ENCODE data around the gene RGS13. TPM values are rescaled to one million over a fixed set of nuclear protein-coding genes. Genes with fewer than 3 reads are reported as not detected.

Gene RGS13
- total and polyA plus RNA-seq, 2 experiments from 2014 or later, result not detected

GRCh38 chr1:192632188-192632587 lies 3.8 kb upstream of the RGS13 start:
- TF ChIP-seq JUNB (IDR thresholded peaks at IDR 0.05; ENCODE audit: unreplicated experiment), result no peak
- no peak for TF ChIP-seq ZNF331 (CRISPR knock-in tag; IDR thresholded peaks at IDR 0.05; ENCODE audit: low read depth)
- TF ChIP-seq, protein P1, sequence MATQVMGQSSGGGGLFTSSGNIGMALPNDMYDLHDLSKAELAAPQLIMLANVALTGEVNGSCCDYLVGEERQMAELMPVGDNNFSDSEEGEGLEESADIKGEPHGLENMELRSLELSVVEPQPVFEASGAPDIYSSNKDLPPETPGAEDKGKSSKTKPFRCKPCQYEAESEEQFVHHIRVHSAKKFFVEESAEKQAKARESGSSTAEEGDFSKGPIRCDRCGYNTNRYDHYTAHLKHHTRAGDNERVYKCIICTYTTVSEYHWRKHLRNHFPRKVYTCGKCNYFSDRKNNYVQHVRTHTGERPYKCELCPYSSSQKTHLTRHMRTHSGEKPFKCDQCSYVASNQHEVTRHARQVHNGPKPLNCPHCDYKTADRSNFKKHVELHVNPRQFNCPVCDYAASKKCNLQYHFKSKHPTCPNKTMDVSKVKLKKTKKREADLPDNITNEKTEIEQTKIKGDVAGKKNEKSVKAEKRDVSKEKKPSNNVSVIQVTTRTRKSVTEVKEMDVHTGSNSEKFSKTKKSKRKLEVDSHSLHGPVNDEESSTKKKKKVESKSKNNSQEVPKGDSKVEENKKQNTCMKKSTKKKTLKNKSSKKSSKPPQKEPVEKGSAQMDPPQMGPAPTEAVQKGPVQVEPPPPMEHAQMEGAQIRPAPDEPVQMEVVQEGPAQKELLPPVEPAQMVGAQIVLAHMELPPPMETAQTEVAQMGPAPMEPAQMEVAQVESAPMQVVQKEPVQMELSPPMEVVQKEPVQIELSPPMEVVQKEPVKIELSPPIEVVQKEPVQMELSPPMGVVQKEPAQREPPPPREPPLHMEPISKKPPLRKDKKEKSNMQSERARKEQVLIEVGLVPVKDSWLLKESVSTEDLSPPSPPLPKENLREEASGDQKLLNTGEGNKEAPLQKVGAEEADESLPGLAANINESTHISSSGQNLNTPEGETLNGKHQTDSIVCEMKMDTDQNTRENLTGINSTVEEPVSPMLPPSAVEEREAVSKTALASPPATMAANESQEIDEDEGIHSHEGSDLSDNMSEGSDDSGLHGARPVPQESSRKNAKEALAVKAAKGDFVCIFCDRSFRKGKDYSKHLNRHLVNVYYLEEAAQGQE (IDR thresholded peaks at IDR 0.05; ENCODE audit: unreplicated experiment), result no peak
- no peak for TF ChIP-seq EZH2 (IDR thresholded peaks at IDR 0.05; ENCODE audit: low read depth, unreplicated experiment)
- TF ChIP-seq ZNF462 (CRISPR knock-in tag; IDR thresholded peaks at IDR 0.05), result no peak
- no peak for TF ChIP-seq CTCF (conservative IDR thresholded peaks at IDR 0.05; ENCODE audit: low read depth in 2 of 2)
- TF ChIP-seq, protein P2, sequence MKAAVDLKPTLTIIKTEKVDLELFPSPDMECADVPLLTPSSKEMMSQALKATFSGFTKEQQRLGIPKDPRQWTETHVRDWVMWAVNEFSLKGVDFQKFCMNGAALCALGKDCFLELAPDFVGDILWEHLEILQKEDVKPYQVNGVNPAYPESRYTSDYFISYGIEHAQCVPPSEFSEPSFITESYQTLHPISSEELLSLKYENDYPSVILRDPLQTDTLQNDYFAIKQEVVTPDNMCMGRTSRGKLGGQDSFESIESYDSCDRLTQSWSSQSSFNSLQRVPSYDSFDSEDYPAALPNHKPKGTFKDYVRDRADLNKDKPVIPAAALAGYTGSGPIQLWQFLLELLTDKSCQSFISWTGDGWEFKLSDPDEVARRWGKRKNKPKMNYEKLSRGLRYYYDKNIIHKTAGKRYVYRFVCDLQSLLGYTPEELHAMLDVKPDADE (IDR thresholded peaks at IDR 0.05), result no peak
- no peak for TF ChIP-seq EZH2phosphoT487 (IDR thresholded peaks at IDR 0.05; ENCODE audit: unreplicated experiment)
- no peak for TF ChIP-seq NANOG (IDR thresholded peaks at IDR 0.05; ENCODE audit: borderline replicate concordance)
- Histone ChIP-seq H2AFZ (no peak overlapping the region), H3K36me3 (ENCODE audit: insufficient read depth) (no peaks in the 10 kb centered on the region), H4K20me1 (replicated peaks; ENCODE audit: insufficient read depth) (no peaks in the 10 kb centered on the region), H3K4me2 (no peak overlapping the region), H3K4me1 (ENCODE audit: insufficient read depth) (no peaks in the 10 kb centered on the region), H3F3A (replicated peaks; ENCODE audit: low read depth) (no peaks in the 10 kb centered on the region), H3K4me3 (no peak overlapping the region), H3K9me2 (ENCODE audit: insufficient read depth) (no peaks in the 10 kb centered on the region), H3K27ac (ENCODE audit: low read depth) (no peak overlapping the region), H3K79me2 (replicated peaks; ENCODE audit: insufficient read depth) (no peaks in the 10 kb centered on the region), H3K27me3 (ENCODE audit: insufficient read depth) (no peaks in the 10 kb centered on the region)
- H3K27ac Mint-ChIP-seq, result no peak overlapping the region
- no peak overlapping the region for H3K4me3 Mint-ChIP-seq
- no peak for ATAC-seq
- no peak for DNase-seq (ENCODE audit: low spot score)
- H3K27me3 Mint-ChIP-seq (ENCODE audit: insufficient read depth, low read depth, poor library complexity), result no peaks in the 10 kb centered on the region
- H3K36me3 Mint-ChIP-seq (ENCODE audit: low read depth), result no peaks in the 10 kb centered on the region
- H3K9me3 Mint-ChIP-seq, result no peaks in the 10 kb centered on the region
- H3K4me1 Mint-ChIP-seq, result peaks cover 12% of the 10 kb centered on the region
